Sigmoid colon (tissue), 7 donors: ENCODE results near the gene AKAP8L. TPM values are rescaled to one million over a fixed set of nuclear protein-coding genes. Genes with fewer than 3 reads are reported as not detected.

Source experiments
- DNase-seq: peaks from one replicate; pipeline ENCODE4 v3.0.0-alpha.2; 2019
- H3K27ac ChIP-seq, 4 donors: fragments of 200-600 bp; sonication (generic); one replicate each; pipeline ENCODE4 v1.5.1; 2016 to 2019; ENCODE audit warnings: mild to moderate bottlenecking in 1 of 4
- H3K27me3 ChIP-seq, 3 donors: fragments of 200-600 bp; sonication (generic); one replicate each; pipeline ENCODE4 v1.5.1; 2019; ENCODE audit warnings: mild to moderate bottlenecking in 1 of 3
- H3K36me3 ChIP-seq, 4 donors: fragments of 200-600 bp; sonication (generic); one replicate each; pipeline ENCODE4 v1.5.1; 2016 to 2019
- H3K4me1 ChIP-seq, 4 donors: fragments of 200-600 bp; sonication (generic); one replicate each; pipeline ENCODE4 v1.5.1; 2017 to 2019
- H3K4me3 ChIP-seq, 4 donors: fragments of 200-600 bp; sonication (generic); one replicate each; pipeline ENCODE4 v1.5.1; 2017 to 2019; ENCODE audit warnings: mild to moderate bottlenecking in 2 of 4, moderate library complexity in 1 of 4
- H3K9me3 ChIP-seq, 4 donors: fragments of 200-600 bp in 3 of 4; sonication (generic) in 3 of 4; one replicate each; pipeline versions ENCODE4 v1.5.1 to v1.6.1; 2013 to 2019
- CTCF ChIP-seq, 4 experiments: fragments of 450-650 bp in 3 of 4; fragments of 200-600 bp in 1 of 4; IDR thresholded peaks; one replicate each; pipeline ENCODE4 v1.5.1; 2016 to 2019; ENCODE audit warnings: antibody characterized with exemption in 4 of 4, mild to moderate bottlenecking in 3 of 4, moderate library complexity in 2 of 4
- EP300 ChIP-seq, 4 donors: sonication (generic); formaldehyde crosslinking; IDR thresholded peaks; one replicate each; pipeline ENCODE4 v1.6.1; 2017; ENCODE audit warnings: antibody characterized with exemption in 4 of 4
- POLR2A ChIP-seq, 2 donors: fragments of 450-650 bp; IDR thresholded peaks; one replicate each; pipeline ENCODE4 v1.6.1; 2016; ENCODE audit warnings: antibody characterized with exemption in 2 of 2, mild to moderate bottlenecking in 2 of 2, moderate library complexity in 2 of 2
- POLR2AphosphoS5 ChIP-seq, 4 donors: sonication (generic); formaldehyde crosslinking; IDR thresholded peaks; one replicate each; pipeline ENCODE4 v1.6.1; 2017; ENCODE audit warnings: antibody characterized with exemption in 4 of 4
- WGBS, 2 donors: extraction: QIAGEN DNeasy Blood & Tissue Kit; methylation state at CpG; one replicate each; pipeline ENCODE4 v1.1.7; 2013; 5-methylcytosine and 5-hydroxymethylcytosine counted together
- intact Hi-C: fragments of 100-400 bp; cut with DNase I; formaldehyde crosslinking; loops from one replicate; pipeline ENCODE4 v1.15.1; 2023
- polyA plus RNA-seq, 3 donors: library from polyadenylated mRNA; stranded (reverse); fragments of 200-250 nt; gene quantifications; one replicate each; pipeline ENCODE4 v1.2.3, GENCODE V29; 2013
- total RNA-seq, 4 donors: library from RNA; depleted of rRNA; stranded (reverse); fragments of >200 nt; gene quantifications; one replicate each; pipeline ENCODE4 v1.1.0, GENCODE V29; 2016
- donor health status: healthy with polysubstance abuse.
- donor health status: Bipolar disorder and iron deficiency.
- donor health status: healthy.

The AKAP8L gene
- total and polyA plus RNA-seq, 7 donors, result 15.0 to 145 (median 90.5) TPM

- Histone ChIP-seq H3K27me3 (no peaks in the 10 kb centered on the region), H3K4me1 (peaks cover 0 to 13% (median 11%) of the 10 kb centered on the region in 4 donors), H3K27ac (no peak overlapping the region), H3K9me3 (peaks cover 0 to 2% (median 0%) of the 10 kb centered on the region in 4 donors), H3K36me3 (peaks cover 44 to 76% (median 51%) of the 10 kb centered on the region in 4 donors), H3K4me3 (no peak overlapping the region)
- DNase-seq, result no peak
- TF ChIP-seq POLR2AphosphoS5 (IDR thresholded peaks at IDR 0.05) (no peak), EP300 (IDR thresholded peaks at IDR 0.05) (no peak), CTCF (IDR thresholded peaks at IDR 0.05) (no peak), POLR2A (IDR thresholded peaks at IDR 0.05) (no peak)
- intact Hi-C loops, result no loop called here
- WGBS, 2 donors, result 98% methylated on average over 38 of the region's 38 CpGs
Observed at GRCh38 chr19:15424692-15425272, 6.0 kb upstream of the AKAP8L start.

DNA sequence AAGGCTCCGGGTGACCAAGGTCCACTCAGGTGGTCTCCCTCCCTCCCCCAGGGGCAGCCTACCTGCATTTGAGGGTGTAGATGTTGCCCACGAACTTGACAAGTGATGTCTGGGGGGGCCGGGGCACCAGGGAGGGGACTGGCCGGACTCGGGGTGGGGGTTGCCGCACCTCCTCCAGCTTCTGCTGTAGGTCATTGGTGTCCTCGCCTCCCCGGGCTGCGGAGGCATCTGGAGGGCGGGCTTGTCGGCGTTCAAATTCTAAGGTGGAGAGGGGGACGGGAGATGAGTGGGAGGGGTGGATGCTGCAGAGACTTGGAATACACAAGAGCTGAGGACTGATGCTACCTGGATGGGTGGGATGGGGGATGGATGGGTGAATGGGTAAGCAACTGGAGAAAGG is 5.3 kb upstream of the AKAP8L start:
- Histone ChIP-seq H3K4me1 (peaks cover 0 to 14% (median 12%) of the 10 kb centered on the region in 4 donors), H3K27ac (no peak overlapping the region), H3K36me3 (peaks cover 44 to 70% (median 51%) of the 10 kb centered on the region in 4 donors), H3K9me3 (peaks cover 0 to 2% (median 0%) of the 10 kb centered on the region in 4 donors), H3K4me3 (no peak overlapping the region), H3K27me3 (no peaks in the 10 kb centered on the region)
- DNase-seq, result no peak
- TF ChIP-seq EP300 (IDR thresholded peaks at IDR 0.05), result no peak
- intact Hi-C loops, result no loop called here
- WGBS, 2 donors, result 98% methylated on average over 13 of the region's 13 CpGs

GRCh38 chr19:15423130-15423529 is 4.3 kb upstream of the AKAP8L start:
- H3K36me3 ChIP-seq, result peaks cover 43 to 60% (median 51%) of the 10 kb centered on the region in 4 donors
- no peak overlapping the region for H3K4me3 ChIP-seq
- DNase-seq, result no peak
- intact Hi-C loops, result no loop called here
- peaks cover 0 to 2% (median 0%) of the 10 kb centered on the region in 4 donors for H3K9me3 ChIP-seq
- peaks cover 0 to 14% (median 8%) of the 10 kb centered on the region in 4 donors for H3K4me1 ChIP-seq
- H3K27me3 ChIP-seq, result no peaks in the 10 kb centered on the region
- H3K27ac ChIP-seq, result no peak overlapping the region
- WGBS, 2 donors, result 97 to 98% methylated on average over 6 of the region's 6 CpGs
- TF ChIP-seq EP300 (IDR thresholded peaks at IDR 0.05), result no peak
- TF ChIP-seq CTCF (IDR thresholded peaks at IDR 0.05), result no peak
- TF ChIP-seq POLR2AphosphoS5 (IDR thresholded peaks at IDR 0.05), result no peak
- TF ChIP-seq POLR2A (IDR thresholded peaks at IDR 0.05), result no peak

- Histone ChIP-seq H3K27me3 (no peaks in the 10 kb centered on the region), H3K4me3 (no peak overlapping the region), H3K4me1 (peaks cover 0 to 19% (median 14%) of the 10 kb centered on the region in 4 donors), H3K36me3 (peaks cover 38 to 53% (median 45%) of the 10 kb centered on the region in 4 donors), H3K9me3 (peaks cover 0 to 2% (median 0%) of the 10 kb centered on the region in 4 donors), H3K27ac (peak overlapping the region in 3 of 4 donors; percentile 39 to 59 (median 59))
- no peak for DNase-seq
- no peak for TF ChIP-seq POLR2AphosphoS5 (IDR thresholded peaks at IDR 0.05)
- no peak for TF ChIP-seq CTCF (IDR thresholded peaks at IDR 0.05)
- no peak for TF ChIP-seq EP300 (IDR thresholded peaks at IDR 0.05)
- TF ChIP-seq POLR2A (IDR thresholded peaks at IDR 0.05), result no peak
- intact Hi-C loops, result no loop called here
- 86 to 94% methylated on average over 22 of the region's 22 CpGs for WGBS, 2 donors
Observed at GRCh38 chr19:15422296-15423075, 3.7 kb upstream of the AKAP8L start.

DNA sequence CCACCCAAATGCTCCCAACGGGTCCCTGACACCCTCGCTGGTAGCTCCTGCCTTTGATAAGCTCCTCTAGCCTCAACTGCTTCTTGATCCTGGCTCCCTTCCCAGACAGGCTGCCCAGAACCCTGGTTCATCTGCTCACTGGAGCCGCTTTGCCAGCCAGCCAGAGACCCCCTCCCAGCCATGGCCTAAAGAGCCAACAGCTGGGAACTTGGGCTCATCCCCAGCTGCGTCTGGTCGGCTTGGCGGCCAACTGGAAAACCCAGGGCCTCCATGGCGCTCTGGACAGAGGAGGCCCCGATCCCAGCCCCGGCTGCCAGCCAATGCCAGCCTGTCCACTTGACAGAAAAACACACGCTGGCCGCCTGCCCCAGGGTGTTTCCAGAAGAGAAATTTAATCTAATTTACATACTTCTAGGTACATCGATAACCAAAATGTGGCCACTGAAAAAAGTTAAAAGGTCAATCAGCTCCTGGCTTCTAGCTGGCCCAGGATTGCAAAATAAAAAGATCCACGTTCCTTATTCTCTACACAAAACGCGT is 3.0 kb upstream of the AKAP8L start:
- H3K36me3 ChIP-seq, result peaks cover 33 to 47% (median 40%) of the 10 kb centered on the region in 4 donors
- peaks cover 0 to 26% (median 21%) of the 10 kb centered on the region in 4 donors for H3K4me1 ChIP-seq
- TF ChIP-seq CTCF (IDR thresholded peaks at IDR 0.05) (no peak), POLR2AphosphoS5 (IDR thresholded peaks at IDR 0.05) (no peak), POLR2A (IDR thresholded peaks at IDR 0.05) (no peak), EP300 (IDR thresholded peaks at IDR 0.05) (no peak)
- peak overlapping the region in 3 of 4 donors; percentile 39 to 59 (median 59) for H3K27ac ChIP-seq
- 75 to 82% methylated on average over 15 of the region's 15 CpGs for WGBS, 2 donors
- no peak overlapping the region for H3K4me3 ChIP-seq
- H3K9me3 ChIP-seq, result peaks cover 0 to 2% (median 0%) of the 10 kb centered on the region in 4 donors
- no peak for DNase-seq
- H3K27me3 ChIP-seq, result no peaks in the 10 kb centered on the region
- intact Hi-C loops, result no loop called here
